Endothelial cell of umbilical vein (primary cell): ENCODE results near the gene CLEC4D. TPM values are rescaled to one million over a fixed set of nuclear protein-coding genes. Genes with fewer than 3 reads are reported as not detected.

Source experiments
- BruUV-seq: library from RNA; stranded (reverse); fragments of 400-500 nt; replicated peaks from 2 replicates; lab custom pipeline; 2021; lab: Mats Ljungman, UMichigan
- CTCF ChIA-PET: fragments of 300-600, 350-600 bp; sonication (Branson Sonifier 250); formaldehyde crosslinking; loops from one replicate; lab custom pipeline; 2021; ENCODE audit warnings: antibody characterized with exemption, inconsistent platforms; lab: Charles Lee
- POLR2A ChIA-PET: fragments of 300-600, 350-600 bp; sonication (Branson Sonifier 250); formaldehyde crosslinking; loops from one replicate; lab custom pipeline; 2021; ENCODE audit warnings: antibody characterized with exemption, inconsistent platforms; lab: Charles Lee
- DNase-seq: peaks from one replicate; pipeline ENCODE4 v3.0.0-alpha.2; 2011; ENCODE audit warnings: low read depth, low spot score
- FAIRE-seq: peaks from 2 replicates; lab custom pipeline; 2011; peaks lifted over from hg19 to GRCh38; lab: Jason Lieb, UNC
- H2AFZ ChIP-seq: 2 replicates; pipeline ENCODE4 v1.6.0; 2012; ENCODE audit warnings: low read depth, low read length, control low read depth, inconsistent platforms
- H3K27ac ChIP-seq: 2 replicates; pipeline ENCODE4 v1.5.1; 2011; ENCODE audit warnings: low read depth, mild to moderate bottlenecking, control low read depth, low read length, moderate library complexity; ENCODE audit not compliant: insufficient read depth
- H3K27me3 ChIP-seq, 2 experiments: 2 replicates each; pipeline versions ENCODE4 v1.6.0 to v1.6.1; 2011; ENCODE audit warnings: low read length in 2 of 2, mixed read lengths in 1 of 2; ENCODE audit not compliant: control insufficient read depth in 2 of 2, insufficient read depth in 2 of 2
- H3K36me3 ChIP-seq, 2 experiments: 2 replicates in 1 of 2; 3 replicates in 1 of 2; pipeline ENCODE4 v1.5.1; 2011; ENCODE audit warnings: low read length in 2 of 2, mild to moderate bottlenecking in 1 of 2, moderate library complexity in 1 of 2; ENCODE audit not compliant: control insufficient read depth in 2 of 2, insufficient read depth in 2 of 2; ENCODE audit errors: extremely low read depth in 1 of 2
- H3K4me1 ChIP-seq: 3 replicates; pipeline ENCODE4 v1.5.1; 2011; ENCODE audit warnings: mild to moderate bottlenecking, low read length; ENCODE audit not compliant: control insufficient read depth, insufficient read depth; ENCODE audit errors: extremely low read depth
- H3K4me2 ChIP-seq: 2 replicates; pipeline ENCODE4 v1.6.1; 2011; ENCODE audit warnings: low read length, control low read depth, mixed read lengths; ENCODE audit not compliant: insufficient read depth
- H3K4me3 ChIP-seq, 3 experiments: fragments of 200-600 bp in 1 of 3; sonication (generic), shearing (Covaris generic) in 1 of 3; replicated peaks in 1 of 3; 2 replicates each; pipeline ENCODE4 v1.5.1; 2011 to 2016; ENCODE audit warnings: control low read depth in 3 of 3, low read length in 3 of 3, mild to moderate bottlenecking in 2 of 3, inconsistent platforms in 1 of 3, low read depth in 1 of 3, moderate library complexity in 1 of 3; ENCODE audit not compliant: insufficient read depth in 1 of 3
- H3K79me2 ChIP-seq: 2 replicates; pipeline ENCODE4 v1.6.0; 2012; ENCODE audit warnings: low read length, inconsistent platforms; ENCODE audit not compliant: control insufficient read depth, insufficient read depth
- H3K9ac ChIP-seq: replicated peaks from 2 replicates; pipeline ENCODE3; 2011; ENCODE audit warnings: low read length, control low read depth; ENCODE audit not compliant: insufficient read depth; ENCODE audit errors: extremely low read depth
- H3K9me1 ChIP-seq: replicated peaks from 3 replicates; pipeline ENCODE4 v1.6.0; 2011; ENCODE audit warnings: mild to moderate bottlenecking, low read length; ENCODE audit not compliant: control insufficient read depth, insufficient read depth; ENCODE audit errors: extremely low read depth
- H3K9me3 ChIP-seq: replicated peaks from 2 replicates; pipeline ENCODE4 v1.5.1; 2012; ENCODE audit warnings: low read length, inconsistent platforms; ENCODE audit not compliant: control insufficient read depth, insufficient read depth
- H4K20me1 ChIP-seq: replicated peaks from 2 replicates; pipeline ENCODE3; 2011; ENCODE audit warnings: mild to moderate bottlenecking, low read length; ENCODE audit not compliant: control insufficient read depth, insufficient read depth; ENCODE audit errors: extremely low read depth
- CTCF ChIP-seq, 2 donors: IDR thresholded peaks; 1 replicate in 1 of 2; 2 replicates in 1 of 2; pipeline ENCODE4 v1.5.1; 2011; ENCODE audit warnings: low read length in 2 of 2, mild to moderate bottlenecking in 2 of 2, moderate library complexity in 2 of 2, control low read depth in 1 of 2, inconsistent platforms in 1 of 2, low read depth in 1 of 2; ENCODE audit not compliant: insufficient read depth in 1 of 2; ENCODE audit errors: extremely low read depth in 1 of 2
- EZH2 ChIP-seq: IDR thresholded peaks from 2 replicates; pipeline ENCODE4 v1.6.1; 2012; ENCODE audit warnings: borderline replicate concordance, low read depth, mild to moderate bottlenecking, moderate library complexity, low read length, inconsistent platforms; ENCODE audit not compliant: severe bottlenecking
- FOS ChIP-seq: IDR thresholded peaks from 2 replicates; pipeline ENCODE4 v1.6.1; 2011; ENCODE audit warnings: mild to moderate bottlenecking, low read length, moderate library complexity, borderline replicate concordance; ENCODE audit not compliant: insufficient read depth
- GATA2 ChIP-seq: IDR thresholded peaks from 2 replicates; pipeline ENCODE4 v1.7.0; 2011; ENCODE audit warnings: low read depth, mild to moderate bottlenecking, moderate library complexity, mixed read lengths, low read length; ENCODE audit not compliant: insufficient read length, insufficient read depth
- JUN ChIP-seq: IDR thresholded peaks from 2 replicates; pipeline ENCODE4 v1.6.1; 2011; ENCODE audit warnings: borderline replicate concordance, low read depth; ENCODE audit not compliant: insufficient read length, insufficient read depth
- MAX ChIP-seq: IDR thresholded peaks from 2 replicates; pipeline ENCODE4 v1.6.1; 2011; ENCODE audit not compliant: insufficient read depth, insufficient read length
- MYC ChIP-seq: IDR thresholded peaks from one replicate; pipeline ENCODE4 v1.6.1; 2011; ENCODE audit warnings: mild to moderate bottlenecking, low read depth, low read length
- POLR2A ChIP-seq: IDR thresholded peaks from 2 replicates; pipeline ENCODE4 v1.6.1; 2012; ENCODE audit warnings: low read depth, mild to moderate bottlenecking, control low read depth, low read length
- POLR2AphosphoS5 ChIP-seq: IDR thresholded peaks from 2 replicates; pipeline ENCODE4 v1.6.1; 2012; ENCODE audit warnings: low read depth, mild to moderate bottlenecking, control low read depth, low read length, moderate library complexity; ENCODE audit not compliant: insufficient read depth
- dilution Hi-C: fragments of 300-500 bp; cut with MboI; formaldehyde crosslinking; loops from one replicate; pipeline ENCODE4 v1.15.0; 2019; ENCODE audit warnings: low sequenced_read_pairs; ENCODE audit not compliant: extremely low pct_ligation_motif_present
- intact Hi-C: fragments of 100-400 bp; cut with micrococcal nuclease; formaldehyde crosslinking; loops from one replicate; pipeline ENCODE4 v1.10.0; 2022
- polyA plus RNA-seq, 4 experiments: library from polyadenylated mRNA; depleted of rRNA in 3 of 4; stranded (reverse) in 3 of 4; unstranded in 1 of 4; fragments of >200 nt; gene quantifications; 2 replicates each; pipeline versions ENCODE4 v1.2.1 to v1.2.3, GENCODE V29; 2011 to 2012; ENCODE audit warnings: missing spikeins in 1 of 4
- total RNA-seq: library from RNA; stranded (reverse); gene quantifications from 2 replicates; pipeline ENCODE4 v1.2.3, GENCODE V29; 2021

Gene CLEC4D
- total and polyA plus RNA-seq, 2 donors (not counting 3 experiments of a cell fraction or from before 2014, with no cell fraction given): not detected

GRCh38 chr12:8491646-8492530, 21.4 kb upstream of the CLEC4D start:
- peaks cover 0 to 3% of the 10 kb centered on the region in 2 experiments for H3K27me3 ChIP-seq
- CTCF ChIA-PET: interaction anchor here (1.0 kb wide), 1 partner anchor 52 kb away, joined by 4 read pairs; no protein-coding TSS in a partner anchor

GRCh38 chr12:8493084-8493483, 20.2 kb upstream of the CLEC4D start:
- no peaks in the 10 kb centered on the region for H3K79me2 ChIP-seq
- intact Hi-C loops: no loop called here
- TF ChIP-seq MYC (no peak), EZH2 (no peak), CTCF (IDR thresholded peaks at IDR 0.05; ENCODE audit: extremely low read depth in 1 of 2, insufficient read depth in 1 of 2, low read depth in 1 of 2, low read length in 2 of 2) (no peak), POLR2AphosphoS5 (no peak), FOS (no peak), JUN (no peak), MAX (no peak), POLR2A (no peak), GATA2 (no peak)
- no TSS peak for BruUV-seq
- no peak overlapping the region for H2AFZ ChIP-seq
- peaks cover 0 to 3% of the 10 kb centered on the region in 2 experiments for H3K27me3 ChIP-seq
- H3K4me1 ChIP-seq: no peaks in the 10 kb centered on the region
- H3K36me3 ChIP-seq: no peaks in the 10 kb centered on the region
- no peak overlapping the region for H3K27ac ChIP-seq
- H3K9me3 ChIP-seq: no peaks in the 10 kb centered on the region
- H4K20me1 ChIP-seq: no peaks in the 10 kb centered on the region
- DNase-seq: no peak
- dilution Hi-C loops: no loop called here
- no peak for FAIRE-seq
- H3K9ac ChIP-seq: no peak overlapping the region
- no peak overlapping the region for H3K4me2 ChIP-seq
- no peaks in the 10 kb centered on the region for H3K9me1 ChIP-seq
- POLR2A ChIA-PET: no interaction called here
- CTCF ChIA-PET: interaction anchor here (1.1 kb wide), 1 partner anchor 9 kb away, joined by 3 read pairs; no protein-coding TSS in a partner anchor
- no peak overlapping the region for H3K4me3 ChIP-seq

More at GRCh38 chr12:8491646-8492530, 21.4 kb upstream of the CLEC4D start:
- intact Hi-C loops (no loop called here), dilution Hi-C loops (no loop called here)
- DNase-seq: no peak
- H3K27ac ChIP-seq: no peak overlapping the region
- POLR2A ChIA-PET: no interaction called here
- no peaks in the 10 kb centered on the region for H3K9me1 ChIP-seq
- no TSS peak for BruUV-seq
- H2AFZ ChIP-seq: no peak overlapping the region
- no peaks in the 10 kb centered on the region for H3K9me3 ChIP-seq
- H3K4me1 ChIP-seq: no peaks in the 10 kb centered on the region
- H3K79me2 ChIP-seq: no peaks in the 10 kb centered on the region
- no peak for TF ChIP-seq JUN
- no peak overlapping the region for H3K4me3 ChIP-seq
- H4K20me1 ChIP-seq: no peaks in the 10 kb centered on the region
- H3K9ac ChIP-seq: no peak overlapping the region
- H3K36me3 ChIP-seq: no peaks in the 10 kb centered on the region
- no peak for FAIRE-seq
- no peak overlapping the region for H3K4me2 ChIP-seq
